K562 (cell line): ENCODE data around the gene CDIPT.

Experiments used
- SRSF3 ChIP-seq: fragments of 200-400 bp; formaldehyde crosslinking; IDR thresholded peaks from 2 replicates; pipeline ENCODE4 v1.6.1; 2016; ENCODE audit warnings: mild to moderate bottlenecking, low read length, moderate library complexity; ENCODE audit not compliant: insufficient read depth
- TGIF2 ChIP-seq: sonication (generic); formaldehyde crosslinking; IDR thresholded peaks from 2 replicates; pipeline ENCODE4 v1.8.1; 2022; ENCODE audit warnings: mild to moderate bottlenecking, missing genetic modification reagents, moderate library complexity
- ZNF3 ChIP-seq: fragments of 250-450 bp; sonication (Bioruptor Pico); IDR thresholded peaks from 2 replicates; pipeline ENCODE4 v1.5.0; 2021; ENCODE audit warnings: mild to moderate bottlenecking, moderate library complexity
- ZNF316 ChIP-seq: fragments of 450-650 bp; IDR thresholded peaks from 2 replicates; pipeline ENCODE4 v1.6.1; 2016
- TF ChIP-seq, protein P1 (sequence below): fragments of 450-650 bp; formaldehyde crosslinking; IDR thresholded peaks from 2 replicates; pipeline ENCODE4 v1.4.0; 2022; ENCODE audit warnings: mild to moderate bottlenecking, moderate library complexity

DNA sequence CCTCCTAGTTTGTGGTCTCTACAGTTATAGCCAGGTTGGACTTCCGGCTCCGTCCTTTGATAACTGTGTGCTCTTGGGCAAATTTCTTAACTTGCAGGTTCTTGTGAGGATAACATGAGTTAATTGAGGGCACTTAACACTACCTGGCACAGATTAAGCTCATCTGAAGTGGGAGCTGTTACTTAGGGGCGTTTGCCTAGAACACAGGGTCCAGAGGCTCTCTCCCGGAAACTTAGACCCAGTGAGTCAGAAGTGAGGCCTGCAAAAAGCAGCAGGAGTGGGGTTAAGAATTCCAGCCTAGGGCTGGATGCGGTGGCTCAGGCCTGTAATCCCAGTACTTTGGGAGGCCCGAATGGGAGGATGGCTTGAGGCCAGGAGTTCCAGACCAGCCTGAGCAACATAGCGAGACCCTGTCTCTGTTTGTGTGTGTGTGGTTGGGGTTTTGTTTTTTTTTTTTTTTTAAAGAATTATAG, 41.3 kb downstream of the CDIPT start:
- TF ChIP-seq, protein P1, sequence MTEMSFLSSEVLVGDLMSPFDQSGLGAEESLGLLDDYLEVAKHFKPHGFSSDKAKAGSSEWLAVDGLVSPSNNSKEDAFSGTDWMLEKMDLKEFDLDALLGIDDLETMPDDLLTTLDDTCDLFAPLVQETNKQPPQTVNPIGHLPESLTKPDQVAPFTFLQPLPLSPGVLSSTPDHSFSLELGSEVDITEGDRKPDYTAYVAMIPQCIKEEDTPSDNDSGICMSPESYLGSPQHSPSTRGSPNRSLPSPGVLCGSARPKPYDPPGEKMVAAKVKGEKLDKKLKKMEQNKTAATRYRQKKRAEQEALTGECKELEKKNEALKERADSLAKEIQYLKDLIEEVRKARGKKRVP (CRISPR knock-in tag): no peak
- no peak for TF ChIP-seq TGIF2
- TF ChIP-seq SRSF3: no peak
- TF ChIP-seq ZNF3 (CRISPR knock-in tag): no peak
- TF ChIP-seq ZNF316: no peak
